Liver (tissue), 9 donors: ENCODE results near the gene NCF4. TPM values are rescaled to one million over a fixed set of nuclear protein-coding genes. Genes with fewer than 3 reads are reported as not detected.

Source experiments
- DNase-seq: peaks from one replicate; pipeline ENCODE4 v3.0.0-alpha.2; 2017; ENCODE audit warnings: low spot score
- H3K27ac ChIP-seq, 2 donors: one replicate each; pipeline ENCODE4 v1.7.0; 2013; ENCODE audit warnings: inconsistent platforms in 2 of 2, low read length in 2 of 2, control low read depth in 1 of 2, low read depth in 1 of 2, mild to moderate bottlenecking in 1 of 2
- H3K27me3 ChIP-seq, 4 donors: one replicate each; pipeline versions ENCODE4 v1.6.1 to v1.7.0; 2013; ENCODE audit warnings: low read length in 3 of 4, inconsistent platforms in 1 of 4, mild to moderate bottlenecking in 1 of 4, moderate library complexity in 1 of 4; ENCODE audit not compliant: control insufficient read depth in 4 of 4, insufficient read depth in 4 of 4
- H3K36me3 ChIP-seq, 4 donors: one replicate each; pipeline versions ENCODE4 v1.6.1 to v1.7.0; 2013; ENCODE audit warnings: low read length in 3 of 4, mild to moderate bottlenecking in 3 of 4, low read depth in 1 of 4, moderate library complexity in 1 of 4; ENCODE audit not compliant: control insufficient read depth in 4 of 4, insufficient read depth in 3 of 4
- H3K4me1 ChIP-seq, 4 donors: one replicate each; pipeline versions ENCODE4 v1.6.1 to v1.7.0; 2013; ENCODE audit warnings: low read length in 3 of 4, mild to moderate bottlenecking in 3 of 4, moderate library complexity in 1 of 4; ENCODE audit not compliant: control insufficient read depth in 4 of 4, insufficient read depth in 4 of 4
- H3K4me3 ChIP-seq, 3 donors: one replicate each; pipeline versions ENCODE4 v1.6.1 to v1.7.0; 2013; ENCODE audit warnings: low read length in 3 of 3, control low read depth in 1 of 3, low read depth in 1 of 3, mild to moderate bottlenecking in 1 of 3
- H3K9ac ChIP-seq, 2 donors: one replicate each; pipeline ENCODE4 v1.7.0; 2013; ENCODE audit warnings: low read length in 2 of 2, mild to moderate bottlenecking in 2 of 2, moderate library complexity in 2 of 2, control low read depth in 1 of 2, low read depth in 1 of 2
- H3K9me3 ChIP-seq, 4 donors: one replicate each; pipeline versions ENCODE4 v1.6.1 to v1.7.0; 2013; ENCODE audit warnings: low read length in 3 of 4; ENCODE audit not compliant: control insufficient read depth in 4 of 4
- CTCF ChIP-seq: fragments of 150-350 bp; IDR thresholded peaks from 2 replicates; pipeline ENCODE4 v1.5.1; 2017; ENCODE audit warnings: improper control_type of control experiment, low read depth, low read length; ENCODE audit not compliant: missing input control
- EGR1 ChIP-seq, 2 donors: IDR thresholded peaks; 2 replicates each; pipeline ENCODE4 v1.6.1; 2016 to 2018; ENCODE audit warnings: antibody characterized with exemption in 2 of 2, low read depth in 2 of 2
- FOXA1 ChIP-seq: IDR thresholded peaks from 2 replicates; pipeline ENCODE4 v1.6.1; 2016; ENCODE audit warnings: antibody characterized with exemption
- FOXA2 ChIP-seq: IDR thresholded peaks from 2 replicates; pipeline ENCODE4 v1.6.1; 2016; ENCODE audit warnings: antibody characterized with exemption
- GABPA ChIP-seq, 2 donors: IDR thresholded peaks in 1 of 2; conservative IDR thresholded peaks in 1 of 2; 2 replicates each; pipeline ENCODE4 v1.6.1; 2016; ENCODE audit warnings: antibody characterized with exemption in 2 of 2, mild to moderate bottlenecking in 1 of 2, moderate library complexity in 1 of 2
- HNF4A ChIP-seq, 2 donors: conservative IDR thresholded peaks; 2 replicates each; pipeline ENCODE4 v1.6.1; 2016; ENCODE audit warnings: antibody characterized with exemption in 2 of 2, mild to moderate bottlenecking in 2 of 2
- HNF4G ChIP-seq: IDR thresholded peaks from 2 replicates; pipeline ENCODE4 v1.6.1; 2016; ENCODE audit warnings: antibody characterized with exemption
- JUND ChIP-seq, 2 donors: IDR thresholded peaks; 2 replicates each; pipeline ENCODE4 v1.6.1; 2016; ENCODE audit warnings: antibody characterized with exemption in 2 of 2
- NR2F2 ChIP-seq: IDR thresholded peaks from 2 replicates; pipeline ENCODE4 v1.6.1; 2016; ENCODE audit warnings: antibody characterized with exemption
- RAD21 ChIP-seq, 2 donors: IDR thresholded peaks; 2 replicates each; pipeline ENCODE4 v1.6.1; 2016; ENCODE audit warnings: antibody characterized with exemption in 2 of 2, mild to moderate bottlenecking in 2 of 2
- RXRA ChIP-seq, 2 donors: IDR thresholded peaks; 2 replicates each; pipeline ENCODE4 v1.6.1; 2017 to 2018; ENCODE audit warnings: antibody characterized with exemption in 2 of 2, mild to moderate bottlenecking in 1 of 2
- SP1 ChIP-seq: IDR thresholded peaks from 2 replicates; pipeline ENCODE4 v1.6.1; 2018; ENCODE audit warnings: antibody characterized with exemption, mild to moderate bottlenecking
- TAF1 ChIP-seq: conservative IDR thresholded peaks from 2 replicates; pipeline ENCODE4 v1.6.1; 2016; ENCODE audit warnings: antibody characterized with exemption, mild to moderate bottlenecking
- YY1 ChIP-seq: IDR thresholded peaks from 2 replicates; pipeline ENCODE4 v1.6.1; 2016; ENCODE audit warnings: antibody characterized with exemption, mild to moderate bottlenecking
- ZBTB33 ChIP-seq: IDR thresholded peaks from 2 replicates; pipeline ENCODE4 v1.6.1; 2016; ENCODE audit warnings: antibody characterized with exemption
- WGBS: extraction: QIAGEN DNeasy Blood & Tissue Kit; methylation state at CpG from one replicate; pipeline ENCODE4 v1.1.7; 2013; 5-methylcytosine and 5-hydroxymethylcytosine counted together
- polyA plus RNA-seq, 2 donors: library from polyadenylated mRNA; stranded (reverse) in 1 of 2; unstranded in 1 of 2; fragments of 200-250 nt in 1 of 2; fragments of >200 nt in 1 of 2; fragmentation: Nextera tagmentation in 1 of 2; extraction: Ambion mirVana in 1 of 2; gene quantifications; one replicate each; pipeline versions ENCODE4 v1.2.1 to v1.2.3, GENCODE V29; 2013 to 2015
- total RNA-seq, 2 donors: library from RNA; depleted of rRNA; stranded (reverse); fragments of >200 nt; gene quantifications; one replicate each; pipeline ENCODE4 v1.2.3, GENCODE V29; 2014
- TF ChIP-seq, protein P1 (sequence below): IDR thresholded peaks from 2 replicates; pipeline ENCODE4 v1.6.1; 2016; ENCODE audit warnings: antibody characterized with exemption, mild to moderate bottlenecking
- TF ChIP-seq, protein P2 (sequence below): IDR thresholded peaks from 2 replicates; pipeline ENCODE4 v1.6.1; 2016; ENCODE audit warnings: antibody characterized with exemption
- TF ChIP-seq, protein P3 (sequence below): IDR thresholded peaks from 2 replicates; pipeline ENCODE4 v1.6.1; 2016; ENCODE audit warnings: antibody characterized with exemption
- donor health status: healthy.
- donor health status: healthy.
- donor health status: healthy.
- donor health status: healthy.
- donor health status: healthy.

The NCF4 gene
- total and polyA plus RNA-seq, 4 donors = 3.9 to 14.3 (median 5.4) TPM

- Histone ChIP-seq H3K4me3 (no peak overlapping the region), H3K27me3 (no peaks in the 10 kb centered on the region), H3K9ac (no peak overlapping the region), H3K36me3 (no peaks in the 10 kb centered on the region), H3K27ac (peak overlapping the region; percentile 67 to 87), H3K4me1 (peaks cover 7 to 16% (median 13%) of the 10 kb centered on the region in 4 donors), H3K9me3 (no peaks in the 10 kb centered on the region)
- no peak for DNase-seq
- WGBS = 94% methylated on average over 2 of the region's 2 CpGs
- TF ChIP-seq NR2F2 = no peak
Observed at GRCh38 chr22:36872866-36873498, 12.2 kb downstream of the NCF4 start.

DNA sequence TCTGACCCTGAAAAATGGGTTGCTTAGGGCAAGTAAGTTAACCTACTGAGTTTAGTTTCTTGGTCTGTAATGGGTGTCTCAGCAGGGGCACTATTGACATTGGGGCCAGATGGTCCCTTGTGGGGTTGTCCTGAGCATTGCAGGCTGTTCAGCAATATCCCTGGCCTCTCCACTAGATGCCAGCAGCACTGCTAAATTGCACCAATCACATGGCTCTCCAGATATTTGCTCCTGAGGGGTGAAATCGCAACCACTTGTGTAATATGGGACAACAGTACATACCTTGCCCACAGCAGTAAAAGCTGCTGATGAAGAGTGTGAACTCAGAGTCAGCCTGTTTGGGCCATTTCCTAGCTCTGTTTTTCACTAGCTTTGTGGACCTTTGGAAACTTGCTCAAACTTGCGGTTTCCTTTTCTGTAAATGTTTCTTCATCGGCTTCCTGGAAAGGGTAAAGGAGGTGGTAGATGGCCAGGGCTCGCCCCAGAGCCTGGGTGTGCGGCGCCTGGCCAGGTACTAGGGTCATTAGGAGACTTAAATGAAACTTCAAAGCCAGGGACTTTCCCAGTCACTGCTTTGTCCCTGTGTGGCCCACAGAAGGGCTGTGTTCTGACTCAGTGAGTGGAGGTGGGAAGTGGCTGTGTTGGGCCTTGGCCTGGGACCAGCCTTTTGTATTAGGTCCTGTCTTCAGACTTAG lies 13.0 kb downstream of the NCF4 start:
- peaks cover 0 to 2% (median 0%) of the 10 kb centered on the region in 4 donors for H3K27me3 ChIP-seq
- no peak overlapping the region for H3K4me3 ChIP-seq
- DNase-seq = peak; percentile 47
- H3K4me1 ChIP-seq = peaks cover 7 to 16% (median 13%) of the 10 kb centered on the region in 4 donors
- peak; percentile 74 for TF ChIP-seq CTCF
- TF ChIP-seq RAD21 (IDR thresholded peaks at IDR 0.05) = peak; percentile 80 to 81
- peak; percentile 49 for TF ChIP-seq FOXA2
- peak; percentile 42 to 50 for TF ChIP-seq HNF4A (conservative IDR thresholded peaks at IDR 0.05)
- TF ChIP-seq, protein P1, sequence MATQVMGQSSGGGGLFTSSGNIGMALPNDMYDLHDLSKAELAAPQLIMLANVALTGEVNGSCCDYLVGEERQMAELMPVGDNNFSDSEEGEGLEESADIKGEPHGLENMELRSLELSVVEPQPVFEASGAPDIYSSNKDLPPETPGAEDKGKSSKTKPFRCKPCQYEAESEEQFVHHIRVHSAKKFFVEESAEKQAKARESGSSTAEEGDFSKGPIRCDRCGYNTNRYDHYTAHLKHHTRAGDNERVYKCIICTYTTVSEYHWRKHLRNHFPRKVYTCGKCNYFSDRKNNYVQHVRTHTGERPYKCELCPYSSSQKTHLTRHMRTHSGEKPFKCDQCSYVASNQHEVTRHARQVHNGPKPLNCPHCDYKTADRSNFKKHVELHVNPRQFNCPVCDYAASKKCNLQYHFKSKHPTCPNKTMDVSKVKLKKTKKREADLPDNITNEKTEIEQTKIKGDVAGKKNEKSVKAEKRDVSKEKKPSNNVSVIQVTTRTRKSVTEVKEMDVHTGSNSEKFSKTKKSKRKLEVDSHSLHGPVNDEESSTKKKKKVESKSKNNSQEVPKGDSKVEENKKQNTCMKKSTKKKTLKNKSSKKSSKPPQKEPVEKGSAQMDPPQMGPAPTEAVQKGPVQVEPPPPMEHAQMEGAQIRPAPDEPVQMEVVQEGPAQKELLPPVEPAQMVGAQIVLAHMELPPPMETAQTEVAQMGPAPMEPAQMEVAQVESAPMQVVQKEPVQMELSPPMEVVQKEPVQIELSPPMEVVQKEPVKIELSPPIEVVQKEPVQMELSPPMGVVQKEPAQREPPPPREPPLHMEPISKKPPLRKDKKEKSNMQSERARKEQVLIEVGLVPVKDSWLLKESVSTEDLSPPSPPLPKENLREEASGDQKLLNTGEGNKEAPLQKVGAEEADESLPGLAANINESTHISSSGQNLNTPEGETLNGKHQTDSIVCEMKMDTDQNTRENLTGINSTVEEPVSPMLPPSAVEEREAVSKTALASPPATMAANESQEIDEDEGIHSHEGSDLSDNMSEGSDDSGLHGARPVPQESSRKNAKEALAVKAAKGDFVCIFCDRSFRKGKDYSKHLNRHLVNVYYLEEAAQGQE = no peak
- TF ChIP-seq NR2F2 = no peak
- TF ChIP-seq ZBTB33 = no peak
- TF ChIP-seq, protein P2, sequence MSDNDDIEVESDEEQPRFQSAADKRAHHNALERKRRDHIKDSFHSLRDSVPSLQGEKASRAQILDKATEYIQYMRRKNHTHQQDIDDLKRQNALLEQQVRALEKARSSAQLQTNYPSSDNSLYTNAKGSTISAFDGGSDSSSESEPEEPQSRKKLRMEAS = peak; percentile 64
- peak; percentile 32 for TF ChIP-seq SP1
- no peak for TF ChIP-seq JUND (IDR thresholded peaks at IDR 0.05)
- TF ChIP-seq, protein P3, sequence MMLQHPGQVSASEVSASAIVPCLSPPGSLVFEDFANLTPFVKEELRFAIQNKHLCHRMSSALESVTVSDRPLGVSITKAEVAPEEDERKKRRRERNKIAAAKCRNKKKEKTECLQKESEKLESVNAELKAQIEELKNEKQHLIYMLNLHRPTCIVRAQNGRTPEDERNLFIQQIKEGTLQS = no peak
- no peak for TF ChIP-seq GABPA (IDR thresholded peaks at IDR 0.05 in 1 of 2, conservative IDR thresholded peaks at IDR 0.05 in 1 of 2)
- TF ChIP-seq HNF4G = no peak
- TF ChIP-seq FOXA1 = no peak
- TF ChIP-seq RXRA (IDR thresholded peaks at IDR 0.05) = peak; percentile 29 to 38
- no peak for TF ChIP-seq TAF1
- TF ChIP-seq EGR1 (IDR thresholded peaks at IDR 0.05; ENCODE audit: low read depth in 2 of 2) = no peak
- no peak for TF ChIP-seq YY1
- H3K9ac ChIP-seq = no peak overlapping the region
- WGBS = 25% methylated on average over 6 of the region's 6 CpGs
- H3K36me3 ChIP-seq = no peaks in the 10 kb centered on the region
- H3K9me3 ChIP-seq = no peaks in the 10 kb centered on the region
- H3K27ac ChIP-seq = peak overlapping the region; percentile 67 to 87
